ENCODE results near the gene PI16.

PI16 gene, protein sequence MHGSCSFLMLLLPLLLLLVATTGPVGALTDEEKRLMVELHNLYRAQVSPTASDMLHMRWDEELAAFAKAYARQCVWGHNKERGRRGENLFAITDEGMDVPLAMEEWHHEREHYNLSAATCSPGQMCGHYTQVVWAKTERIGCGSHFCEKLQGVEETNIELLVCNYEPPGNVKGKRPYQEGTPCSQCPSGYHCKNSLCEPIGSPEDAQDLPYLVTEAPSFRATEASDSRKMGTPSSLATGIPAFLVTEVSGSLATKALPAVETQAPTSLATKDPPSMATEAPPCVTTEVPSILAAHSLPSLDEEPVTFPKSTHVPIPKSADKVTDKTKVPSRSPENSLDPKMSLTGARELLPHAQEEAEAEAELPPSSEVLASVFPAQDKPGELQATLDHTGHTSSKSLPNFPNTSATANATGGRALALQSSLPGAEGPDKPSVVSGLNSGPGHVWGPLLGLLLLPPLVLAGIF

DNA sequence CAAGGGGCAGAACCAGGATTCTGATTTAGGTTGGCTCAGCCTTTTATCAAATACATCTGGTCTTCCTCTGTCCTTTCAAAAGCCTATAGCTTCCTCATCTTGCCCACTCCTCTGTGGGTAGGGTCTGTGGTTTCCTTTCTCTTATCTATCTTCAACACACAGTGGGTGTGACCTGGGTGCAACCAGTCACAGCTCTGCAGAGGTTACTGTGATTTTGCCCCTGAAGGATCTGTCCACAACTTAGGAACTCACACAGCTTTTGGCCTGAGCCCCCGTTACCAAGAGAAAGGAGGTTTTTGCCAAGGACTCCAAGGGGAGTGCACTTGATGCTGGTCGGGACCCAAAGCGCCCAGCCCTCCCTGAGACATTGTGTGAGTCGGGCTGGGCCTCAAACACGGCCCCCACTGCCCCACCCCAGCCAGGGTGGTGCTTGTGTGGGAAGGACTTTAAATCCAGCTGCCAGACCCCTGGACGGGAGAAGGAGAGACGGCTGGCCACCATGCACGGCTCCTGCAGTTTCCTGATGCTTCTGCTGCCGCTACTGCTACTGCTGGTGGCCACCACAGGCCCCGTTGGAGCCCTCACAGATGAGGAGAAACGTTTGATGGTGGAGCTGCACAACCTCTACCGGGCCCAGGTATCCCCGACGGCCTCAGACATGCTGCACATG lies at the start of gene PI16:
TSS of gene PI16 (plus strand) at position 477 of the 670 bp plus-strand sequence. CDS start at position 500, 23 bp downstream.
- DNase-seq = peak in 7 of 42 donors; percentile 16 to 46 (median 39)
- intact Hi-C loops (cut with DNase I) = no loop called here

DNA sequence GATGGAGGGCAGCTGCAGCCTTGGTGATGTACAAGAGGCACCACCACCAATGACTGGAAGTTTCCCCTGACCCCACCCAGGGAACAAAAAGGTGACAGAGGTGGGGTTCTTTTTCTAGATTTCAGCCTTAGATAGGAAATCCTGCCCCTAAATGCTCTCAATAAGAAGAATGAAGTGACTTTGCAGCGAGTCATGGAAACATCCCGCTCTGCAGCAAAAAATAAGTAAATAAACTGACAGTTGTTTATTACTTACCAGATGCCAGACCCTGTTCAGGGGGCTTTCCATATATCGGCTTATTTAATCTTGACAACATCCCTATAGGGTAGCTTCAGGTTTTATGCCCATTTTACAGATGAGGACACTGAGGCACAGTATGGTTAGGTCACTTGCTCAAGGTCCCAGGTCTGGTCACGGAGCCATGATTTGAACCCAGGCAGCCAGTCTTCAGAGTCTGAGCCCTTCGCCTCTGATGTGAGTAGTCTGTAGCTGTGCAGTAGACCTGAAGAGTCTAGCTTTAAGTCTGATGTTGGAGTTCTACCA lies 49.6 kb upstream of the PI16 start:
- intact Hi-C loops (cut with DNase I) = no loop called here

DNA sequence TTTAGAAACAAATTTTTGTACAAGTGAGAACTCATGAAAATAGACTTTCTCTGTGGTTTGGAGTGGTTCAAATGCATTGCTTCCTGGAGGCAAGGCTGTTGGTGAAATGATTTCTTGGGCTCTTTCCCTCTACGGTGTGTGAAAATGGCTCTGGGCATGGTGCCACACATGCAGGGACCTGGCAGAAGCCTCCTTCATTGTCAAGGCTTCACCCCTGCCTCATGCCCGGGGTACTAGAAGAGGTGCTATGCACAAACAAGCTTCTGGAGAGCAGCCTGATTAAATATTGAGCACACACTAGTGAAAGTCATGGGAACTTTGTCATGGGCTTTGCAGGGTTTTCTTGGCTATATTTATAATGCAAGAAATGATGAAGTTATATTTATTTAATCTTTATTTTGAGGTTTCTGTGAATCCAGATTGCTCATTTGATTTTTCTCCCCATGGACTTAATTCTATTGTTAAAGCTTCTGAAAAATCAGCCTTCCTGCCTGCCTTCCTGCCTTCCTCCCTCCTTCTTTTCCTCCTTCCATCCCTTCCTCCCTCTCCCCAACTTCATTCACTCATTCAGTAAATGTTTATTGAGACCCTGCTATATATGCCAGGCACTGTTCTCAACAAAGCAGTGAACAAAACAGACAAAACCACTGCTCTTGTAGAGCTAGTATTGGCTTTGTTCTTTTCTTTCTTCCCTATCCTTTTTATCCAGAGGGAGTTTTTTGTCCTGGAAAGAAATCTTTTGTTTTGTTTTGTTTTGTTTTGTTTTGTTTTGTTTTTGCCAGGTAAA lies 47.8 kb upstream of the PI16 start:
- intact Hi-C loops (cut with DNase I) = no loop called here
- peak in 19 of 42 donors; percentile 27 to 84 (median 52) for DNase-seq

More for the DNA sequence above, 49.6 kb upstream of the PI16 start:
- no peak for DNase-seq

DNA sequence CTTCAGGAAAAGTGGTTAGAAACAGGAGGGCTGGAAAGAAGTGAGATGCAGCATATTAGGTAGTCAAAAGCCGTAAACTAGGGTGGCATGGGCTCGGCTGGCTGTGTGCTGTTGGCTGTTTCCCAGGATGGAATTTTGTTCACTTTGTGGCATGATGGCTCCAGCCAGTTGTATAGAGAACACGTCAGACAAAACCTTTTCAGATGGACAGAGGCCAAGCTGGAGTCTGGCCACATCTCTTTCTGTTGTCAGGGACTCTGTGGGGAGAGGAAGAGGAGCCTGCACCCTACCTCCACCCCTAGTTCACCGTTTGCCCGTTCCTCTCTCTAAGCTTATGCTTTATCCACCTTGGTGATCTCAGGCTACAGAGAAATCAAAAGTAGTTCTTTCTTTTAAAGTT lies 46.8 kb upstream of the PI16 start:
- DNase-seq = peak in 21 of 42 donors; percentile 13 to 68 (median 36)
- intact Hi-C loops (cut with DNase I) = no loop called here

DNA sequence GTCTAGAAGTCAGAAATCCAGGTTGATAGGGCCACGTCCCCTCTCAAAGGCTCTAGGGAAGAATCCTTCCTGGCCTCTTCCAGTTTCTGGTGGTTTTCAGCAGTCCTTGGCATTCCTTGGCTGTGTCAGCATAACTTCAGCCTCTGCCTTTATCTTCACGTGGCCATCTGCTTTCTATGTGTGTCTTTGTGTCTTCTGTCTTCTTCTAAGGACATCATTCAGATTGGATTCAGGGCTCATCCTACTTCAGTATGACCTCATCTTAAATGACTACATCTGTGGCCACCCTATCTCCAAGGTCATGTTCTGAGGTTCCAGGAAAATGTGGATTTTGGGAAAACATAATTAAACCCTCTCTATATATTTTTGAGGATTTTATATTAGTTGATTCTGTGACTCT lies 45.8 kb upstream of the PI16 start:
- DNase-seq = no peak
- intact Hi-C loops (cut with DNase I) = no loop called here

DNA sequence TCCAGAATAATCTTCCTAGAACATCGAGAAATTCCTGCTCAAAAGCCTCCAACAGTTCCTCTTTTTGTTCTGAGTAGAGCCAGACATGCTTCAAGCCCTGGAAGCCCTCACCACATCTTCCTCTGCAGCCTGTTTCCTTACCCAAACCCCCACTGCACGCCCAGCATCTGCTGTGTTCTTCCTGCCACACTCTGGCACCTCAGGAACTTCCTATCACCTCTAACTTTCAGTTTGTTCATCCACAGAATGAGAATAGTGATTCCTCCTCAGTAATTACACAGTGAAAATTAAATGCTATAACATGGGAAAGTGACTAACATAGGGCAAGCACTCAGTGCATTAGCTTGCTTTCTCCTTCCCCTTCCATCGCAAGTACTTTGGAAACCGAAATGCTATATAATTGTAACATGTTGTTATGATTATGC lies 42.5 kb upstream of the PI16 start:
- peak in 8 of 42 donors; percentile 11 to 42 (median 29) for DNase-seq
- intact Hi-C loops (cut with DNase I) = no loop called here

DNA sequence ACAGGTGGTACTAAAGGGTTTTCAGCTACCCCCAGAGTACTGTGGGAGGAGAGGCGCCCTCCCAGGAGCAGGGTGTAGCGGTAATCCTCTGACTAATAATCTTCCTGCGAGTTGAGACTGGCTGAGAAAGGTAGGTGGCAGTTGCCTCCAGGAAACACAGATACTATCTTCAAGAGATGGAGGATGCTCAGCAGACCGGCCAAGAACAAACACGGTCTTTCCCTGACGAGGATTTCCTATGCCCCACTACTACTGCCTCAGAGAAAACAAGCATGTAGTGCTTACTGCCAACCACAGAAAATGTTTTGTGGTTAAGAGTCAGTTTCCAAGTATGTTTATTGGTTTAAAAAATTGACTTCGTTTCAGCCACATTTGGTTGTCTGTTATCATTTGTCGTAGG lies 42.0 kb upstream of the PI16 start:
- DNase-seq = peak in 35 of 42 donors; percentile 11 to 79 (median 50)
- intact Hi-C loops (cut with DNase I) = no loop called here

DNA sequence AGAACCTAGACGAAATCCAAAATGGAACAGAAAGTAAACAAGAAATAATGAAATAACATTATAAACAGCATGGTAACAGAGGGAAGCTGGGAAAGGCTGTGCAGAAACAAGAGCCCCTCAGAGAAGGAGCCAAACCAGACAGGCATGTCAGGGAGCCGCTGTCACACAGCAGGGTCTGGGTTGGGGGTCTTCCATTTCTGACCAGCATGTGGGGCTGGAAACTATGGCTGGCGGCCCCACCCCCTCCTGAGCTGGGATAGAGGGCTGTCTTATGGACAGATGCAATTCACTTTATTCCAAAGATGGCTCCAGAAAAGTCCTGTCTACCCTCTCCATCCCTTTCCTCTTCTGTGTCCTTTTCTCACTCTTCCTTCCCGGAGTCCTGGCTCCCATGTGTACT lies 41.5 kb upstream of the PI16 start:
- no peak for DNase-seq
- intact Hi-C loops (cut with DNase I) = no loop called here

DNA sequence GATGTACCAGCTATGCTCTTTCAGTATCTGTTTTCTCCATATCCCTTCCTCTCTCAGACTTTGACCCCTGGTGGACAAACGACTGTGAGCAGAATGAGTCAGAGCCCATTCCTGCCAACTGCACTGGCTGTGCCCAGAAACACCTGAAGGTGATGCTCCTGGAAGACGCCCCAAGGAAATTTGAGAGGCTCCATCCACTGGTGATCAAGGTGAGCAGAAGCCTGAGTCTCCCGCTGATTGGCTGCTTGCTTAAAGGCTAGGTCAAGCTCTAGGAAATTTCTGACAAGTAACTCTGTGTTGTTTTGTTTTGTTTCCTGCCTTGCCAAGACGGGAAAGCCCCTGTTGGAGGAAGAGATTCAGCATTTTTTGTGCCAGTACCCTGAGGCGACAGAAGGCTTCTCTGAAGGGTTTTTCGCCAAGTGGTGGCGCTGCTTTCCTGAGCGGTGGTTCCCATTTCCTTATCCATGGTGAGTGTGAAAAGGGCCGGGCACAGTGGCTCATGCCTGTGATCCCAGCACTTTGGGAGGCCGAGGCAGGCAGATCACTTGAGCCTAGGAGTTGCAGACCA lies 40.2 kb upstream of the PI16 start:
- intact Hi-C loops (cut with DNase I) = no loop called here
- DNase-seq = peak in 9 of 42 donors; percentile 9 to 57 (median 30)

DNA sequence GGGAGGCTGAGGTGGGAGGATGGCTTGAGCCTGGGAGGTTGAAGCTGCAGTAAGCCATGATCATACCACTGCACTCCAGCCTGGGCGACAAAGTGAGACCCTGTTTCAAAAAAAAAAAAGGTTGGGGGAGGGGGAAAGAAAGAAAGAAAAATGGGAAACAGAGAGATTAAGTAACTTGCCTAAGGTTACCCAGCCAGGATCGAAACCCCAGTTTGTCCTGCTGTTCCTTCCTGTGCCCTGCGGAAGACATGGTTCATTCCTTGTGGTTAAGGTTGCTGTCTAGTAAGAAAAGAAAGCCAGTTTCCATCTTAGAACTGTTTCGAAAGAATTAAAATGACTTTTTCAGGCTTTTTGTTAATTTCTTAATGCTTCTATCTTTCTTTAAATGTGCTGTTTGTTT lies 38.9 kb upstream of the PI16 start:
- no peak for DNase-seq
- intact Hi-C loops (cut with DNase I) = no loop called here

DNA sequence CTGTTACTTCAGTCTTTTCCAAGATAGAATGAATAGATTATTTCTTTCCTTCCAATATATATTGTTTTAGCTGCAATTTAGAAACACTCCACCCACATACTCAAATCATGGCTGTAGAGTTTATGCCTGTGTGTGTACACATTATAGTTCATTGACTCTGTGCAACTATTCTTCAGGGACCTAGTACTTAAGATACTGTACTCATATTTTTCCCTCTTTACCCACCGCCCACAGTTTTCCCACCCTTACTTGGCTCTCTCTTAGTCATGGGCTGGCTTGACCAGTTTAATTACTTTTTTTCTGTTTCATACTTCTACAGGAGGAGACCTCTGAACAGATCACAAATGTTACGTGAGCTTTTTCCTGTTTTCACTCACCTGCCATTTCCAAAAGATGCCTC lies 38.4 kb upstream of the PI16 start:
- intact Hi-C loops (cut with DNase I) = no loop called here
- DNase-seq = no peak

DNA sequence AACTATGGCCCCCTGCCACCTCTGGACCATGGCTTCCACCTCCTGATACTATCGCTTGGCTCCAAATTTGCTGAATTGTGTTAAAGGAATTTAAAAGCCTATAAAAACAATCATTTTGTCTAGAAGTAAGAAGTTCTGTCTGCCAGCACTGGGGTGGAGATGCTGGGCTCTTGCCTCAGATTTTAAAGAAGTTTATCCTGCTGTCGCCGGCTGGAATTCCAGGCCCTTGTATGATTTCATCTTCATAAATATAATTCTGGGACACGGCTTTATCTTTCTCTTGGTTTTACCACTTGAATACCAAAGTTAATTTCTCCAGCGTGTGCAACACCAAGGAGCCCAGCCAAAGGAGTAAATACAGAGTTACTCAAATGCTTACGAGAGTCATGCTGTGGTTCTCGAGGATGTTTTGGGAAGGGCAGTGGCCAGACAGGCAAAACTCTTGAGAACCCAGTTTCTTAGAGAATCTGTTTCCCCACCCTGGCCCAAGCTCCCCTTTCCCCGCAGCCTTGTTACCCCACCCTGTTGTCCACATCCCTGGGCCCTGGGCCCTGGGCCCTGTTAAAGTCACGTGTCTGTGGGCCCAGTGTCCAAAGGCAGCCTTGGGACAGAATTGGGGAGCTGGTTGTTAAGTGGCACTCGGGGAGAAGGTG lies 36.9 kb upstream of the PI16 start:
- intact Hi-C loops (cut with DNase I) = no loop called here
- DNase-seq = no peak

DNA sequence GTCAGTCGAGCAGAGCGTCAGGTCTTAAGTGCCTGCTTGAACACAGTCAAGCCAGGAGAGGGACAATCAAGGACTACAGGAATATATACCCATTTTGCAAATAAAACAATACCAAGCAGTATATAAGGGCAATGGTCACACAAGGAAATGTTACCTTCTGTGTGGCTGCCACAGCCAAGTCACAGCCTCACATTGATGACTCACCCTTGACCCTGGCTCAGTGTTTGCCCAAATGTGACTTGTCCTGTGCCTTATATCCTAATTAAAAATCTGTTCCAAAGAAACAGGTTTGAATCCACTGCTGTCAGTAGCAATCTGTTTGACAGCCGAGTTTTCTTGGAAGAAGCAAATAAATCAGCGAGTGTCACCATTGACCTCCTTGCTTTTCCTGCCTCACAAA lies 34.5 kb upstream of the PI16 start:
- intact Hi-C loops (cut with DNase I) = no loop called here
- no peak for DNase-seq

DNA sequence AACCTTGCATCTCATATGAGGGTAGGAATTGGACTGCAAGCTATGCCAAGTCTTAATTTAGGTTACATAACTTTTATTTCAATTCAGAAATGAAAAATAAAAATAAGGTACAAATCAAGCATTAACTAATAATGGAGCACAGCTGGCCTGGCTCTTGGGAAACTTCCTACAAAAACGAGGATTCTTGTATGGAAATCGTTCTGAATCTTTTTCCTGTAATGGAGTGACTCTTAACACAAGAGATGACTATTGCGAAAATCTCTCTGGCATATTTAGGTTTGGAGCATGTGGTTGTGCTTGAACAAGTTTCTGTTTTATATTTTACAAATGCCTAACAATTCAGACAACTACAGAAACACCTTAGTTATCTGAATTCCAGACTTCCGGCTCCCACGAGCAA lies 34.0 kb upstream of the PI16 start:
- intact Hi-C loops (cut with DNase I) = no loop called here
- DNase-seq = no peak

DNA sequence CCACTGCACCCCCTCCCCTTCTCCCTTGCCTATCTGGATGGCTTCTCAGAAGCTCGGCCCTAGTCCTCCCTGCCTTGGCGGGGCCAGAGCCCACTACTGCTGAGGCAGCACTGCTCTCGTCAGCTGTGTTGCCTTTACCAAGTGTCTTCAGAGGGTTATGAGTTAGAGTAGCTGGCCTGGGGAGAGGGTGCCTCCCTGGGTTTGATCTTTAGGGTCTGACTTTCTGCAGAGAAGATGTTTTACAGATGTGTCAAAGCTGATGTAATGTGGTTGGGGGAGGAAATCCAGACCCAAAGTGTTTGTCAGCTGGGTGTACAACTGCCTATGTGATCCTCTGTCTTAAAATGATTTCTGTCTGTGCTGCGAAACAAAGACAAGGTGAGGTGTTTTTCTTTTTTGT lies 30.4 kb upstream of the PI16 start:
- intact Hi-C loops (cut with DNase I) = no loop called here
- no peak for DNase-seq

DNA sequence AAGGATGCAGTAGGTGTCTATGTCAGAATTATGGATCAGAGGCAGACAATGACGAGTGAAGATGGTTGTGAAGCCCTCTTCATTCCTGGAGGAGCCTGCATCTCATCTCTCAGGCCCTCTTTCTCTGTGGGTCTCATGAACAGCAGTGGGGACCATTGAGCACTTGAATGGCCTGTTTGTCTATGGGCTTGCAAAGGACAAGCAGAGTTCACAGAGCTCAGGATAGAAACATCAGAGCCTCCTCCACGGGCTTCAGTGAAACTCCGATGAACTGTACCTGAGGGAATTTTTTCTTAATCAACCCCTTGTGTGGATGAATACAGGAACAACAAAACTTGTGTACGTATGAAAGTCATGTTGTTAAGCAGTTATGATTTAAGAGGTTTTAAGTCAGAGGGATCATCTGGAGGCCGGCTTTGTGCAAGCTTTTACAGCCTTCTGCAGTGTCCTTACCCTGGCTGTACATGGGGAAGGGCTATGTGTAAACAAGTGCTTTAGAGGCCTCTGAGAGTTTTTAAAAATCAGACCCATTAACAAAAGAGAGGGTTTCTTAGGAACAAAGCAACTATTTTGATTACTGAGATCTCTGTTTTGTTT lies 29.7 kb upstream of the PI16 start:
- intact Hi-C loops (cut with DNase I) = no loop called here
- DNase-seq = peak in 1 of 42 donors; percentile 49

DNA sequence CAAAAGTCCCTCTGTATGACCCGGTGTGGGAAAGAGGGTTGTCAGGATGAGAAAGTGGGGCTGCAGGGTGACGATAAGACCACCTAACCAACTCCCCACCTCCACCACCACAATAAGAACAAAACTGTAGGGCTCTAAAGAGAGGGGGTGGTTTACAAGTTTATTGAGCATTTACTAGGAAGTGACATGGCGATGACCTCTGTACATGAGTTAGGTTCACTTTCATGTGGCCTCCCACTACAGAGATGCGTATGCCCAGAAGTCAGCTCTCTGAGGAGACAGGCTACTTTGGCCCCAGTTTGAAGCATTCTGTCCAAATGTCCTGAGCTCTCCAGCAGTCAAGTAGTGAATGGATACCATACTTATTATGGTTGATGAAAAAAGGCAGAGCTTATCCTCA lies 28.7 kb upstream of the PI16 start:
- DNase-seq = no peak
- intact Hi-C loops (cut with DNase I) = no loop called here

Data from head of caudate nucleus (tissue), 42 donors.